CD4-positive, alpha-beta T cell treated with Interleukin-12 subunit alpha and Interleukin-12 subunit beta, for 1 hour (primary cell): ENCODE results near the gene ERBB4.

Experiments
- DNase-seq: peaks from one replicate; pipeline ENCODE4 v3.0.0-alpha.2; 2020

Gene ERBB4

DNA sequence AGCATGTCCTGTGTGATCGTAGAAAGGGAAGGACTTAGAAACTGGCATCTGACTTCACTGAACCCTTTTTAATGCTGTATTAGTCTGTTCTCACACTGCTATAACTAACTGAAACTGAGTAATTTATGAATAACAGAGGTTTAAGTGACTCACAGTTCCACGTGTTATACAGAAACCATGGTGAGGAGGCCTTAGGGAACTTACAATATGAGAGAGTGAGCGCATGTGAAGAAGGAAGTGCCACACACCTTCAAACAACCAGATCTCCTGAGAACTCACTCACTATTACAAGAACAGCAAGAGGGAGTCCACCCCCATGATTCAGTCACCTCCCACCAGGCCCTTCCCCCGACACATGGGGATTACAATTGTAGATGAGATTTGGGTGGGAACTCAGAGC, 1170.9 kb downstream of the ERBB4 start:
- no peak for DNase-seq

DNA sequence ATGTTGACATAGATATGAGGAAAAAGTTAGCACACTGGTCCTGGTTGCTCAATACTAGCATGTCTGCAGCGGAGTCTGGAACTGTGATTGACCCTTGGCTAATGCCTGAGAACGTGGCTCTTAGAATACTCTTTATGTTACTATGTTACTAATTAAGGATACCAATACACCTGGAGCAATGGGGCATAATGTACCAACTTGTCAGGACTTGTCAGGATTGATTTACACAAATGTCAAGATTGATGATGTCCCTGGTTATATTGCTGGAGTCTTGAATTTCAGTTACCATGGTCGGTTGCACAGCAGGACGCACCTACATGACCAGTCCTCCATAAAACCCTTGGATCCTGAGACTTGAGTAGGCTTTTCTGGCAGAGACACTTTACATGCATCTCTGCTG, 1171.3 kb downstream of the ERBB4 start:
- no peak for DNase-seq

DNA sequence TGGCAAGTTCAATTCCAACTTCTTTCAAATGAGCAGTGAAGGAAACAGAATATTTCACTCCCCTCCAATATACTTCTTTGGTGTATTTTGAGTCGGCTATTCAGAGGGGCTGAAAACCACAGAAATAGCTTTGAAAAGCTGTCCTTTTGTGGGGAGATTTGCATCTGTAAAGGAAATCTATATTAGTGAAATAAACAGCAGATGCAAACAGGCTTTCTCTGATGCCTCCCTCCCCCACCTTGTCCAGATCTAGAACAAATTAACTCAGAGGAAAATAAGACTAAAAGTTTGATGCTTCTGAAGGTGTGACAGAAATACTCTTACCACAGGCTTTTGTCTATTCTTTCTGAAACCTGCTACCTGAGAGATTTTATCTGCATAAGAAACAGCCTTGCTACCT, 1173.7 kb downstream of the ERBB4 start:
- DNase-seq, result no peak

DNA sequence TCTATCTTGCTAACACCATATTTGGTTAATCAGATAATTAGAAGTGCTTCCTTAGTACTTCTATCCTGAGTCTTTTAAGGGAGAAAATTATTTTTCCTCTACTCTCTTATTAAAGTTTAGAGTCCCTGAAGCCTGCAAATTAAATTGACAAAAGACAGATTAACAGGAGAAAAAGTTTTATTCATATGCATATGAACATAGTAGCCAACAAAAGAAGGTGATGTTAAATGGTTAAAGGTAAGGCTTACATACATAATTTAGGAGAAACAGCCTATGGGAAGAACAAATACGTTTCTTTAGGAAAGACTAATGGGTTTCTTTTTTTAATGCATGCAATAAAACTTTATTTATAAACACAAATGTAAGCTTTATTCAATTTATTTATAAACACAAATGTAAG, 1177.2 kb downstream of the ERBB4 start:
- DNase-seq, result no peak

DNA sequence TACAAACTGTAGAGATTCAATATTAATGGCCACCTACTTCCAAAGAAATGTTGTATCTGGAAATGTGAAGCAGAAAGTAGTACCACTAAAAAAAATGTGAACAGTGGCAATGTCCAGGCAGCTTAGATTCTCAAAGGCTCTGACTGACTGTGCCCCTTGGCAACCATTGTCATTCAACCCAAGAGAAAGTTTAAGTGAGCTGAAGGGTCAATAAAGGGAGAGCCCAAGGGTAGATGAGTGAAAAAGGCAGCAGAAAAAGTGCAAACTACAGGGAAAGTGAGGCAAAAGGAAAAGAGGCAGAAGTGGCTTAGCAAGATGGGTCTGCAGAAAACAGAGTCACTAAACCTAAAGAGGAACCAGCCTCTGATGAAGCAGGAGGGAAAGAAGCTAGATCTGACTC, 1179.3 kb downstream of the ERBB4 start:
- DNase-seq, result no peak

DNA sequence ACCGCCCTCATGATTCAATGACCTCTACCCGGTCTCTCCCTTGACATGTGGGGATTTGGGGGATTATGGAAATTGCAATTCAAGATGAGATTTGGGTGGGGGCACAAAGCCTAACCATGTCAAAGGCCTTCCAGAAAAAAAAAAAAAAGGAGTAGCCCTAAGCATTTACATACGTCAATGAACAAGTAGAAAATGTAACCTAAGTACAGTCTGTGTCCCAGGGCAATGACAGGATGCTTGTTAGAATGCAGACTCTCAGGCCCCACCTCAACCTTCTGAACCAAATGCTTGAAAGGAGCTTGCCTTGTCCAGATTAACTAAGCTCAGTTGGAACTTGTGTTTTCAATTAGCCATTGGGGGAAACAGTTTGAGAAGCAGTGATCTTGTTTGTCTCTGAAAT, 1180.1 kb downstream of the ERBB4 start:
- DNase-seq, result no peak

DNA sequence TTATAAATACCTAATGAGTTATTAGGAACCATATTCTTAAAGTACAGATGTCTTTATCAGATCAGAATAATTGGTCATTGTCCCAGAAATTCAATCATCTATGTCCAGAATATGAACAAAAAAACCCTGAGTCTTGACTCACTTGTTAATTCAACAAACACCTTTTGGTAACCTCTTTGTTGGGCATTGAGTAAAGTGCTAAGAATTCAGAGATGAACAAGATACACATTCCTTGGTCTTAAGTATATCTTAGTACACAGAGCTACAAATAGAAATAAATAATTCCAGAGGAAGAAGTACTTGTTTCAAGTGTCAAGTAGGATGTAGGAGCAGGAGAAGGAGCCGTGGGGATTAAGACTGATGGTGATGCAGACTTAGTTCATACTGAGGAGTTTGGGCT, 1184.1 kb downstream of the ERBB4 start:
- no peak for DNase-seq

DNA sequence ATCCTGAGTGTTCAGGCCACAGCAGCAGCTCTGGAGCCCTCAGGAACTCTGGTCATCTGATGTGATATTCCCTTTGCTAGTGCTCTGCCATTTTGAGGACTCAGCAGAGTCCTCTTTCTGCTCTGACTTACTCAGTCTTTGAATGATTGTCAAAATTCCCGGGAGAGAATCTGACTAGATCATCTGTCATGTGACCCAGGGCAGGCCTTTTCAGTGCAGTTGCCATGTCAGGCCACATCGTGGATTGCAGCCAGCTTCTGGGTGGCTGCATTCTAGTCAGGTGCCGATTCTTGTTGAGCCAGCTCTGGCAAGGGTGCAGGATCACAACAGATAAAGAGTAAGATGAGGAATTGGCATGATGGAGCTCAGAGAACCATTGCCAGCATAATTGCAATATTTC, 1186.6 kb downstream of the ERBB4 start:
- no peak for DNase-seq

DNA sequence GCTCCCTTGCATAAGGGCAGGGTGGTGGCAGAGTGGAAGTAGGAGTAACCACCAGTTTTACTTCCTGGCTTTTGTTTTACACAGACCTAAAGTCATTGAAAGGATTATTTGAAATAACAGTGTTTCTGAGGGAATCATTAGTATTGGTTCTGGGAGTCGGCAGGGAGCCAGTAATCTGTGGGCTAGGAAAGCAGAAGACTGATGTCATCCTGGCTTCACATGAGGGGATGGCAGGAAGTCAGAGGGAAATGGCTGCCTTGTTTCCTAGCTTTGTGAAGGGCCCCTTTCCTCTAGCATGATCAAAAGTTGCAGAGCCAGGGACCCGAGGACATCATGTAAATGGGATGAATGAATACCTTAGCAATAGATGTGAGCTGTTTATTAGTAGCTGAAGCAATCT, 1189.6 kb downstream of the ERBB4 start:
- DNase-seq, result no peak

DNA sequence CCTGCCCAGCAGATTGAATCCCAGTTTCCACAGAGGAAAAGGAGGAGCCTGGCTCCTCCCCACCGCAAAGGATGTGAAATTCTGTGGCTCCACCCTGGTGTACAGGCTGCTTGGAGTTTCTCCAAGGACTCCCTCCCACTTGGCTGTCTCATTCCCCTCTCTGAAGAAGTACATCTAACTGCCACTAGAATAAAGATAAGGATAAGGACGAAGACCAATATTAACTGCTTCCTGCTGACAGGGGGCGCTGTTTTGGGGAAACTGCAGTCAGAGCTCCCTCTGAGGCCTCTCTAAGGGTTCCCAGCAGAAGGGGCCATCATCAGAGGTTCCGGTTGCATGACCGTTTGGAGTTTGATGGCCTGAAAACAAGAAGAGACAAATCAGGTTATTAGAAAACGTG, 1191.3 kb downstream of the ERBB4 start:
- no peak for DNase-seq

DNA sequence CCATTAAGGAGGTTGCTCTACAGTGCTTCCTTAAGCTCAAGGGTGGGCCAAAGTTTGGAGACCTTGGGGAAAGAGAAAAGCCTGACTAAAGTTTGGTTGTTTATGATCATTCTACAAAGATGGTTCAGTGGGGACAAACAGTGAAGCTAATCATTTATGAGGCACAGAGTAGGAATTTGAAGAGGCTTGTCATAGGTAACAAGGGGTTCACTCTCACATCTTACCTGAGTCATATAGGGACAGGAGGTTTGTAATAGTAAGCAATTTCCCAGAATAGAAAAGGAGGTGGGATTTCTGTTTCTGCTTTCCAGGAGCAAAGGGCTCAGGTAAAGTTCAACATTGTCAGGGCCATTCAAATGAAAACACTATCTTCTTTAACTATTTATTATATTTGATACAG, 1194.3 kb downstream of the ERBB4 start:
- DNase-seq, result no peak

DNA sequence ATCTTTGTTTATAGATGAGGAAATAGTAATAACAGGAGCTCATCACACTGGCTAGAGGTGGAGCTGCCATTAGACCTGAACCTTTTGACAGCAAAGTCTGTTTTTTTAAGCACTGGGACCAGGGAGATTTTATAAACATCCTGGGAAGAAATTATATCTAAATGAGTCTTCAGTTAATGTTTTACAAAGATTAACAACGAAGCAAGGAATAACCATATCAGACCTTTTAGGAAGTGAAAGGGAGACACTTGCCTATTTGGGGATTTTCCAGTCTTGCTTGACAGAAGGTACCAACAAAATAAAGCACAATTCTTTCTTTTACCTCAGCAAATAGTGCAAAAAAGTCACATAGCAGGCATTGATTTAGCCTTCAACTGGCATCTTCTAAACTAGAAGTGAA, 1205.2 kb downstream of the ERBB4 start:
- no peak for DNase-seq

DNA sequence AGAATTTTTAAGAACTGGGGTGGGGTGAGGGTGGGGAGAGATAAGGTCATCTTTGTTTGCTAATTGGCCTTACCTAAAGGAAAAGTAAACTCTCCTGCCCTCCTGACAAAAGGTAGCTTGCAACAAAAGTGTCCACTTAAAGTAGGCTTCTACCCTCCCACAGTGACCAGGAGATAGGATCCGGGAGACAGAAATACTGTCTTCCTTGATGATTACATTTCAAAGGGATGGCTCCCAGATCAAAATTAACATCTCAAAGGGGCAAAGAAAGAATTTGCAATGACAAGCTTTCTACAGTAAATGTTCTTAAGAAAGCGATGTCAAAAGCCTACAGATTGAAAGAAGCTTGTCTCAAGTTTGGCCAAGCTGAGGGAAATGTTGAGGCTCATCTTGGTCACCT, 1206.9 kb downstream of the ERBB4 start:
- no peak for DNase-seq

DNA sequence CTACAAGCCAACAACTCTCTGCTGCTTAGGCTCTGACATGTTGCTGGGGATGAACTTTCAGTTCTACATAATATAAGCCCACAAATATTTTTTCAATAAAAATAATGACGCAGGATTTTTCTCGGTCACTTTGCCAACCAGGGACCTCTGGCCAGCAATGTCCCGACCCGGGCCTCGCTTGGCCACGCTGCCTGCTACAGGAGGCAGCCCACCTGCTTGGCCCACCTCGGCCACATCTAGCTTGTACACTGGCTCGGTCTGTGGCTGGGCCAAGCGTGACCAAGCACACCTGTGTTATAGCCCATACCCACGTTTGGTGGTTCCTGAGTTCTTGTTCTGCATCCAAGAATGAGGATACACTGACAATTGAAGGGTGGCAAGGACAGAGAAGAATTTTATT, 1208.7 kb downstream of the ERBB4 start:
- no peak for DNase-seq

DNA sequence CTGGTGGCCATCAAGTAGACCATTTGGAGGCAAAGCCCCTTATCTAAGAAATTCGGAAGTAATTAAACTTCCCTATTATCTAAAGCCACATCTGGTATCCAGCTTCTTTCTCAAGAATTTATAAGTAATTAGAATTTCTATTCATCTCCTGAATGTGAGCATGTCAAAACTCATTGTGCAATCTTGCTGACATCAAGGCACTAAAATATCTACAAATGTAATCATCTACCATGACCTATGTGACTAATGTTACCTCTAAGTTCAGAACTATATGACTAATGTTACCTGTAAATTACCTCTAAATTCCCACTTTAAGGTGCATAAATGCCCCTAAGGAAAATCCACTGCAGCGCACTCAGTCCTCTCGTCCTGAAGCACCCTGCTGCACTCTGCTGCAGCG, 1209.2 kb downstream of the ERBB4 start:
- DNase-seq, result no peak

DNA sequence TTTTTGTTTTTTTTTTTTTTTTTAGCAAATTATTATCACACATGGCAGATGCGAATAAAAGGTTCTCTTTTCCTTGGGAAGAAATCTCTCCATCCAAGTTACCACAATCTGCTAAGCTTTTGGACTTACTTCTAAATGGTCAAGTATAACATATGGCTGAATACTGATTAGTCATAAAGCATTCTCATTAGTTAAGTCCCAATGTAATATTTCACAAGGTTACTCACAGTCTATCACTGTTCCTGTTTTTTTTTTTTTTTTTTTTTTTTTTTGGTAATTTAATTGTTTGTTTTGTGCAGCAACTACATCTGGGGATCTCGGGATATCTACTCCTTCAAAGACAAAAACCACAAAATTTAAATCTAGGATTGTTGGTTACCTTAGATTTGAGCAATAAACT, 1210.5 kb downstream of the ERBB4 start:
- no peak for DNase-seq
